Measurements from ENCODE around the gene ITGA7. TPM values are rescaled to one million over a fixed set of nuclear protein-coding genes. Genes with fewer than 3 reads are reported as not detected.

The ITGA7 gene
- total and polyA plus RNA-seq, 2 of the 4 experiments (the other 2 are of a cell fraction), result 3.9 to 15.7 TPM

- 0 out of 2 replicates have a peak, but pooled peaks have one; percentile 35 for TF ChIP-seq SMC3 (IDR thresholded peaks at IDR 0.05; ENCODE audit: low read depth, low read length)
Measured at GRCh38 chr12:55724226-55724939, 16.7 kb upstream of the ITGA7 start (continued).

- Histone ChIP-seq H2BK120ac (ENCODE audit: low read depth, low read length) (no peak overlapping the region), H3K4me3 (ENCODE audit: insufficient read depth, low read depth, low read length) (no peak overlapping the region), H2BK20ac (ENCODE audit: low read depth, low read length) (no peak overlapping the region), H3K4me1 (ENCODE audit: control insufficient read depth, insufficient read depth, low read length) (peaks cover 23% of the 10 kb centered on the region), H4K91ac (ENCODE audit: insufficient read depth, low read depth, low read length) (no peak overlapping the region), H3K14ac (replicated peaks; ENCODE audit: low read depth, low read length) (no peak overlapping the region), H2BK15ac (ENCODE audit: low read depth, low read length) (no peak overlapping the region), H2AK5ac (ENCODE audit: low read depth, low read length) (no peak overlapping the region; the same call in 1 of the 2 replicates), H3K79me1 (ENCODE audit: low read depth in 1 of 2, low read length in 2 of 2) (peaks cover 15 to 65% of the 10 kb centered on the region in 2 experiments), H3K4ac (ENCODE audit: low read depth, low read length) (no peak overlapping the region), H3K23ac (ENCODE audit: low read depth, low read length) (no peak overlapping the region), H3K9ac (ENCODE audit: low read depth, low read length) (no peak overlapping the region), H4K8ac (ENCODE audit: low read depth in 2 of 2, low read length in 2 of 2) (no peak overlapping the region), H2BK5ac (ENCODE audit: low read depth, low read length, poor library complexity, severe bottlenecking) (no peak overlapping the region), H4K5ac (ENCODE audit: low read depth, low read length) (no peak overlapping the region), H2AK9ac (replicated peaks; ENCODE audit: low read depth, low read length, poor library complexity) (peak overlapping the region; percentile 17), H3K27ac (ENCODE audit: insufficient read depth, low read length) (no peak overlapping the region), H3K18ac (ENCODE audit: low read depth, low read length) (no peak overlapping the region), H3K27me3 (ENCODE audit: control insufficient read depth, insufficient read depth, low read length) (no peaks in the 10 kb centered on the region), H3K56ac (ENCODE audit: extremely low read depth, insufficient read depth, low read length) (no peak overlapping the region), H4K20me1 (ENCODE audit: insufficient read depth, low read length) (peaks cover 68% of the 10 kb centered on the region), H3K9me3 (ENCODE audit: control insufficient read depth, insufficient read depth, low read length) (no peaks in the 10 kb centered on the region), H2AFZ (replicated peaks; ENCODE audit: low read length, poor library complexity) (peak overlapping the region; percentile 5), H3K4me2 (ENCODE audit: low read depth, low read length) (no peak overlapping the region), H3K36me3 (ENCODE audit: control insufficient read depth, insufficient read depth, low read length) (peaks cover 45% of the 10 kb centered on the region), H3K9me1 (ENCODE audit: insufficient read depth, low read length) (peaks cover 12% of the 10 kb centered on the region; the same call in 1 of the 2 replicates)
- dilution Hi-C loops (cut with HindIII; ENCODE audit: low sequenced_read_pairs, unreplicated experiment) (no loop called here), in situ Hi-C loops (cut with MboI; ENCODE audit: low sequenced_read_pairs) (no loop called here), intact Hi-C loops (cut with micrococcal nuclease) (no loop called here)
- ChIA-PET CTCF (no interaction called here), POLR2A (ENCODE audit: unreplicated experiment) (no interaction called here)
- no peak for TF ChIP-seq CHD1 (IDR thresholded peaks at IDR 0.05; ENCODE audit: low read depth, low read length)
- TF ChIP-seq RFX5 (IDR thresholded peaks at IDR 0.05; ENCODE audit: low read depth, low read length), result 0 out of 2 replicates have a peak, but pooled peaks have one; percentile 8
- DNase-seq (no peak), ATAC-seq (ENCODE audit: low read depth) (no peak)
- no TSS peak for BruUV-seq (replicated peaks)
- WGBS, 2 experiments (ENCODE audit: extremely low coverage in 2 of 2, insufficient read length in 1 of 2), result 91% methylated on average over 8 of the region's 10 CpGs; no CpG with 5 or more reads in 1 of the 2 experiments
Measured at GRCh38 chr12:55723516-55724225, 16.0 kb upstream of the ITGA7 start.

Data from IMR-90 (cell line).